Trophoblast cell (in vitro differentiated cells and primary cell): ENCODE results near the gene SUFU.

Experiments used
- DNase-seq, 2 donors: peaks; one replicate each; pipeline ENCODE4 v3.0.0-alpha.2; 2016
- H2AFZ ChIP-seq: 2 replicates; pipeline ENCODE4 v1.6.1; 2013; ENCODE audit warnings: low read length, moderate library complexity, mild to moderate bottlenecking; ENCODE audit not compliant: insufficient read depth, poor library complexity
- H2AK5ac ChIP-seq: 2 replicates; pipeline ENCODE4 v1.6.1; 2013; ENCODE audit warnings: mild to moderate bottlenecking, low read length
- H2BK120ac ChIP-seq: 2 replicates; pipeline ENCODE4 v1.6.1; 2013; ENCODE audit warnings: low read length, mild to moderate bottlenecking, moderate library complexity; ENCODE audit not compliant: insufficient read depth, poor library complexity
- H2BK12ac ChIP-seq: 2 replicates; pipeline ENCODE4 v1.6.1; 2013; ENCODE audit warnings: mild to moderate bottlenecking, low read length, moderate library complexity
- H2BK5ac ChIP-seq: 2 replicates; pipeline ENCODE4 v1.6.1; 2013; ENCODE audit warnings: low read length, low read depth, moderate library complexity, mild to moderate bottlenecking; ENCODE audit not compliant: poor library complexity
- H3K14ac ChIP-seq: 2 replicates; pipeline ENCODE4 v1.6.1; 2013; ENCODE audit warnings: mild to moderate bottlenecking, low read length
- H3K18ac ChIP-seq: 2 replicates; pipeline ENCODE4 v1.6.1; 2013; ENCODE audit warnings: mild to moderate bottlenecking, low read length
- H3K23ac ChIP-seq: 2 replicates; pipeline ENCODE4 v1.6.1; 2013; ENCODE audit warnings: low read length
- H3K27ac ChIP-seq: 2 replicates; pipeline ENCODE4 v1.5.1; 2013; ENCODE audit warnings: low read depth, mild to moderate bottlenecking, inconsistent platforms, low read length, moderate library complexity
- H3K27me3 ChIP-seq: 2 replicates; pipeline ENCODE4 v1.6.1; 2013; ENCODE audit warnings: inconsistent platforms, mild to moderate bottlenecking, low read length, moderate library complexity; ENCODE audit not compliant: insufficient read depth
- H3K36me3 ChIP-seq, 2 experiments: 1 replicate in 1 of 2; 2 replicates in 1 of 2; pipeline ENCODE4 v1.6.1; 2013; ENCODE audit warnings: low read length in 2 of 2, mild to moderate bottlenecking in 2 of 2, moderate library complexity in 1 of 2; ENCODE audit not compliant: insufficient read depth in 2 of 2, control insufficient read depth in 1 of 2
- H3K4ac ChIP-seq: 2 replicates; pipeline ENCODE4 v1.6.1; 2013; ENCODE audit warnings: low read depth, mild to moderate bottlenecking, low read length, moderate library complexity
- H3K4me1 ChIP-seq, 2 experiments: 1 replicate in 1 of 2; 2 replicates in 1 of 2; pipeline ENCODE4 v1.6.1; 2013; ENCODE audit warnings: low read length in 2 of 2, mild to moderate bottlenecking in 2 of 2, moderate library complexity in 1 of 2; ENCODE audit not compliant: insufficient read depth in 2 of 2, control insufficient read depth in 1 of 2
- H3K4me2 ChIP-seq: 2 replicates; pipeline ENCODE4 v1.6.1; 2013; ENCODE audit warnings: inconsistent platforms, mild to moderate bottlenecking, low read length, moderate library complexity
- H3K4me3 ChIP-seq: 2 replicates; pipeline ENCODE4 v1.5.1; 2013; ENCODE audit warnings: mild to moderate bottlenecking, low read depth, low read length, inconsistent platforms
- H3K79me1 ChIP-seq: one replicate; pipeline ENCODE4 v1.6.1; 2013; ENCODE audit warnings: low read length
- H3K79me2 ChIP-seq: 2 replicates; pipeline ENCODE4 v1.6.1; 2013; ENCODE audit warnings: low read length, mild to moderate bottlenecking; ENCODE audit not compliant: control insufficient read depth, insufficient read depth, poor library complexity
- H3K9ac ChIP-seq: 2 replicates; pipeline ENCODE4 v1.6.1; 2013; ENCODE audit warnings: mild to moderate bottlenecking, low read length
- H3K9me3 ChIP-seq: 2 replicates; pipeline ENCODE4 v1.6.1; 2013; ENCODE audit warnings: low read depth, mild to moderate bottlenecking, control low read depth, inconsistent platforms, low read length; ENCODE audit not compliant: insufficient read depth
- H4K12ac ChIP-seq: 2 replicates; pipeline ENCODE4 v1.6.1; 2013; ENCODE audit warnings: low read depth, mild to moderate bottlenecking, low read length, moderate library complexity
- H4K8ac ChIP-seq: 2 replicates; pipeline ENCODE4 v1.6.1; 2013; ENCODE audit warnings: low read depth, mild to moderate bottlenecking, low read length, moderate library complexity
- H4K91ac ChIP-seq: one replicate; pipeline ENCODE4 v1.6.1; 2013; ENCODE audit warnings: low read depth, mild to moderate bottlenecking, low read length, moderate library complexity
- WGBS: extraction: QIAGEN DNeasy Blood & Tissue Kit; methylation state at CpG from one replicate; pipeline ENCODE4 v1.1.7; 2013; ENCODE audit warnings: missing lambda C conversion rate; ENCODE audit not compliant: insufficient read length, insufficient coverage; ENCODE audit errors: extremely low coverage; 5-methylcytosine and 5-hydroxymethylcytosine counted together

SUFU gene

GRCh38 chr10:102630663-102631062 lies 126.9 kb downstream of the SUFU start:
- H2AFZ ChIP-seq = no peak overlapping the region
- peaks cover 11 to 18% of the 10 kb centered on the region in 2 experiments for H3K36me3 ChIP-seq
- peak overlapping the region; percentile 6 for H2AK5ac ChIP-seq
- H3K9ac ChIP-seq = peak overlapping the region; percentile 6
- H3K9me3 ChIP-seq = no peaks in the 10 kb centered on the region
- peak overlapping the region; percentile 92 for H3K27ac ChIP-seq
- H4K8ac ChIP-seq = peak overlapping the region; percentile 7
- no CpG with 5 or more reads among the region's 6 CpGs for WGBS
- H2BK5ac ChIP-seq = peak overlapping the region; percentile 4
- H3K4me1 ChIP-seq = peaks cover 80 to 83% of the 10 kb centered on the region in 2 experiments
- H3K4me2 ChIP-seq = no peak overlapping the region
- H2BK120ac ChIP-seq = peak overlapping the region; percentile 13
- H3K79me1 ChIP-seq = peaks cover 60% of the 10 kb centered on the region
- peak overlapping the region; percentile 73 for H4K91ac ChIP-seq
- no peaks in the 10 kb centered on the region for H3K27me3 ChIP-seq
- H4K12ac ChIP-seq = no peak overlapping the region
- DNase-seq = no peak
- H3K4ac ChIP-seq = no peak overlapping the region
- peaks cover 15% of the 10 kb centered on the region for H3K79me2 ChIP-seq
- peak overlapping the region; percentile 20 for H2BK12ac ChIP-seq
- H3K23ac ChIP-seq = no peak overlapping the region
- H3K18ac ChIP-seq = peak overlapping the region; percentile 2
- peak overlapping the region; percentile 18 for H3K14ac ChIP-seq
- H3K4me3 ChIP-seq = no peak overlapping the region

- Histone ChIP-seq H3K36me3 (peaks cover 11 to 18% of the 10 kb centered on the region in 2 experiments), H3K4me3 (no peak overlapping the region), H4K8ac (no peak overlapping the region), H2BK120ac (no peak overlapping the region), H3K79me2 (peaks cover 15% of the 10 kb centered on the region), H3K27ac (no peak overlapping the region), H3K27me3 (no peaks in the 10 kb centered on the region), H3K23ac (no peak overlapping the region), H3K18ac (no peak overlapping the region), H2AFZ (no peak overlapping the region), H2BK5ac (no peak overlapping the region), H3K14ac (no peak overlapping the region), H3K9me3 (no peaks in the 10 kb centered on the region), H3K9ac (no peak overlapping the region), H2AK5ac (peak overlapping the region; percentile 25), H3K4me2 (no peak overlapping the region), H3K4ac (peak overlapping the region; percentile 7), H4K12ac (no peak overlapping the region), H4K91ac (no peak overlapping the region), H2BK12ac (peak overlapping the region; percentile 19), H3K79me1 (peaks cover 57% of the 10 kb centered on the region), H3K4me1 (peaks cover 72 to 75% of the 10 kb centered on the region in 2 experiments)
- peak; percentile 25 to 41 for DNase-seq
- WGBS = no CpG with 5 or more reads among the region's 10 CpGs
These were observed 128.0 kb downstream of the SUFU start for GRCh38 chr10:102631525-102632393.

GRCh38 chr10:102632394-102633111 lies 128.8 kb downstream of the SUFU start:
- no peak overlapping the region for H3K18ac ChIP-seq
- peaks cover 65 to 69% of the 10 kb centered on the region in 2 experiments for H3K4me1 ChIP-seq
- no peak overlapping the region for H4K91ac ChIP-seq
- H3K27ac ChIP-seq = no peak overlapping the region
- H4K12ac ChIP-seq = no peak overlapping the region
- no peaks in the 10 kb centered on the region for H3K27me3 ChIP-seq
- H3K4me3 ChIP-seq = no peak overlapping the region
- no peak overlapping the region for H2AK5ac ChIP-seq
- peaks cover 51% of the 10 kb centered on the region for H3K79me1 ChIP-seq
- no peak overlapping the region for H3K4ac ChIP-seq
- DNase-seq = no peak
- peak overlapping the region; percentile 20 for H3K14ac ChIP-seq
- no peak overlapping the region for H2AFZ ChIP-seq
- H2BK12ac ChIP-seq = no peak overlapping the region
- H2BK5ac ChIP-seq = no peak overlapping the region
- no peak overlapping the region for H4K8ac ChIP-seq
- no peaks in the 10 kb centered on the region for H3K9me3 ChIP-seq
- H3K4me2 ChIP-seq = no peak overlapping the region
- peaks cover 12% of the 10 kb centered on the region for H3K79me2 ChIP-seq
- no peak overlapping the region for H2BK120ac ChIP-seq
- H3K36me3 ChIP-seq = peaks cover 11 to 15% of the 10 kb centered on the region in 2 experiments
- whole genome bisulfite sequencing = no CpG with 5 or more reads among the region's 5 CpGs
- H3K9ac ChIP-seq = no peak overlapping the region
- no peak overlapping the region for H3K23ac ChIP-seq

DNA sequence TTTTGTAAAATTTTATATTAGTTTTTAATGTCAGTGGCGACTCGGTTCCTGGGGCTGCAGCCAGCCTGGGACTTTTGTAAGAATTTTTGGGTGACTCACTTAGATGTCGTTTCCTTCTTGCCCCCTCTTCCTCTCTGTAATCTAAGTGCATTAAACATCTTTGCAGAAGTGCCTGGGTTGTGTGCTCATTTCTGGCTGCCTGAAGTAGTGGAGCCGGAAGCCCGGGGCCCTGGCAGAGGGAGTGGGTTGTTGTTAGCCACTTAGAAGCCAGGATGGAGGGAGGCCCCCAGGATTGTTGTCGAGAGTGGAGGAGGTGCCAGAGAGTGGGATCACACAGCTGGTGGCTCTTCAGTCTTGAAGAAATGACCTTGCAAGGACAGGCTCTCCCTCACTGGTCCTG lies 129.5 kb downstream of the SUFU start:
- WGBS = no CpG with 5 or more reads among the region's 6 CpGs
- H2BK120ac ChIP-seq = peak overlapping the region; percentile 86
- H2AK5ac ChIP-seq = peak overlapping the region; percentile 64

More for the DNA sequence above, 129.5 kb downstream of the SUFU start:
- Histone ChIP-seq H4K91ac (peak overlapping the region; percentile 84), H3K4me2 (no peak overlapping the region), H3K4me3 (no peak overlapping the region), H3K79me1 (peaks cover 44% of the 10 kb centered on the region), H3K23ac (no peak overlapping the region), H3K9ac (no peak overlapping the region), H2BK12ac (peak overlapping the region; percentile 77), H3K4ac (peak overlapping the region; percentile 61), H3K27ac (no peak overlapping the region), H3K79me2 (peaks cover 10% of the 10 kb centered on the region), H3K14ac (peak overlapping the region; percentile 32), H2AFZ (no peak overlapping the region), H4K8ac (peak overlapping the region; percentile 15), H2BK5ac (peak overlapping the region; percentile 32), H3K18ac (peak overlapping the region; percentile 61), H3K36me3 (peaks cover 11 to 15% of the 10 kb centered on the region in 2 experiments), H4K12ac (no peak overlapping the region), H3K27me3 (no peaks in the 10 kb centered on the region), H3K4me1 (peaks cover 58 to 61% of the 10 kb centered on the region in 2 experiments), H3K9me3 (no peaks in the 10 kb centered on the region)
- DNase-seq = peak in 1 of 2 donors; percentile 13
